ENCODE results near the gene RYR2. TPM values are rescaled to one million over a fixed set of nuclear protein-coding genes. Genes with fewer than 3 reads are reported as not detected.

Gene RYR2
- total and polyA plus RNA-seq, 2 experiments from 2014 or later: not detected

GRCh38 chr1:237103021-237103420 lies 61.0 kb downstream of the RYR2 start:
- H3K36me3 ChIP-seq (ENCODE audit: low read depth): no peaks in the 10 kb centered on the region
- H3K4me3 ChIP-seq: no peak overlapping the region
- H4K20me1 ChIP-seq (ENCODE audit: insufficient read depth): no peaks in the 10 kb centered on the region
- no peaks in the 10 kb centered on the region for H3F3A ChIP-seq (ENCODE audit: insufficient read depth)
- no peak for TF ChIP-seq EZH2phosphoT487 (IDR thresholded peaks at IDR 0.05; ENCODE audit: insufficient read depth, low read depth)
- TF ChIP-seq EZH2 (IDR thresholded peaks at IDR 0.05; ENCODE audit: insufficient read depth, poor library complexity, severe bottlenecking): no peak
- no peaks in the 10 kb centered on the region for H3K4me1 ChIP-seq (ENCODE audit: insufficient read depth)
- H3K9me3 ChIP-seq (ENCODE audit: low read depth): no peaks in the 10 kb centered on the region
- no peak overlapping the region for H3K9ac ChIP-seq
- H3K27ac ChIP-seq: no peak overlapping the region
- in situ Hi-C loops (cut with MboI): no loop called here
- no peak overlapping the region for H2AFZ ChIP-seq
- H3K79me2 ChIP-seq (ENCODE audit: insufficient read depth): no peaks in the 10 kb centered on the region
- 41 to 44% methylated on average over 5 of the region's 5 CpGs for WGBS, 2 experiments (ENCODE audit: low coverage in 1 of 2, low lambda C conversion rate in 2 of 2, missing lambda C conversion rate in 2 of 2)
- DNase-seq: no peak
- H3K4me2 ChIP-seq (ENCODE audit: unreplicated experiment): no peak overlapping the region
- no peaks in the 10 kb centered on the region for H3K9me2 ChIP-seq (ENCODE audit: insufficient read depth)
- H3K27me3 ChIP-seq (replicated peaks; ENCODE audit: insufficient read depth): no peaks in the 10 kb centered on the region

DNA sequence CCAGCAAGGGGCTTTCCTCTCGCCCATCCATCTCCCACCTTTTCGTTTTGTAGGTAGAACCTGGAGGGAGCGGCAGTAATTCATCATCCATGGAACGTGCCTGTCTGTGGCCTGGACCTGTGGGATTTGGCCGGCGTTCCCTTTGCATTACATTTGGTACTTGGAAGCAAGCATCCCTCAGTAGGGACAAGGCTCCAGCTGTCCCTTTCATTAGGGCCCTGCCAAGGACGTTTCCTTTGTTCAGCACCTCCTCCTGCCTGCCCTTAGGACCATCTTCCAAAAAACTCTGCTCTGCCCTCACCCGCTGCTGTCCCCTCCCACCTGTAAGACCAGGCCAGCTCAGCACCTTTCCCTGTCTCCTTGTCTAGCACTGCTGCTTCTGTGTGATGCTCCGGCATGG lies 62.1 kb downstream of the RYR2 start:
- TF ChIP-seq EZH2phosphoT487 (IDR thresholded peaks at IDR 0.05; ENCODE audit: insufficient read depth, low read depth): no peak
- no peak for TF ChIP-seq EZH2 (IDR thresholded peaks at IDR 0.05; ENCODE audit: insufficient read depth, poor library complexity, severe bottlenecking)
- no peak overlapping the region for H3K27ac ChIP-seq
- no peaks in the 10 kb centered on the region for H3K9me3 ChIP-seq (ENCODE audit: low read depth)
- 50 to 54% methylated on average over 9 of the region's 9 CpGs for WGBS, 2 experiments (ENCODE audit: low coverage in 1 of 2, low lambda C conversion rate in 2 of 2, missing lambda C conversion rate in 2 of 2)
- in situ Hi-C loops (cut with MboI): no loop called here
- H3K36me3 ChIP-seq (ENCODE audit: low read depth): no peaks in the 10 kb centered on the region
- H3K9ac ChIP-seq: no peak overlapping the region
- no peak for DNase-seq
- no peaks in the 10 kb centered on the region for H3K9me2 ChIP-seq (ENCODE audit: insufficient read depth)
- H3K4me1 ChIP-seq (ENCODE audit: insufficient read depth): no peaks in the 10 kb centered on the region
- no peaks in the 10 kb centered on the region for H3K27me3 ChIP-seq (replicated peaks; ENCODE audit: insufficient read depth)
- H4K20me1 ChIP-seq (ENCODE audit: insufficient read depth): no peaks in the 10 kb centered on the region
- H3K4me2 ChIP-seq (ENCODE audit: unreplicated experiment): no peak overlapping the region
- no peak overlapping the region for H3K4me3 ChIP-seq
- H3K79me2 ChIP-seq (ENCODE audit: insufficient read depth): no peaks in the 10 kb centered on the region
- no peak overlapping the region for H2AFZ ChIP-seq
- H3F3A ChIP-seq (ENCODE audit: insufficient read depth): no peaks in the 10 kb centered on the region

GRCh38 chr1:237105826-237106225 lies 63.8 kb downstream of the RYR2 start:
- whole genome bisulfite sequencing, 2 experiments (ENCODE audit: low coverage in 1 of 2, low lambda C conversion rate in 2 of 2, missing lambda C conversion rate in 2 of 2): 3 to 10% methylated on average over 5 of the region's 5 CpGs
- in situ Hi-C loops (cut with MboI): no loop called here
- no peaks in the 10 kb centered on the region for H3K9me2 ChIP-seq (ENCODE audit: insufficient read depth)
- H3K9me3 ChIP-seq (ENCODE audit: low read depth): no peaks in the 10 kb centered on the region
- no peak overlapping the region for H3K4me2 ChIP-seq (ENCODE audit: unreplicated experiment)
- no peaks in the 10 kb centered on the region for H3F3A ChIP-seq (ENCODE audit: insufficient read depth)
- H3K36me3 ChIP-seq (ENCODE audit: low read depth): no peaks in the 10 kb centered on the region
- H3K27ac ChIP-seq: no peak overlapping the region
- no peak for DNase-seq
- no peaks in the 10 kb centered on the region for H3K4me1 ChIP-seq (ENCODE audit: insufficient read depth)
- no peak overlapping the region for H2AFZ ChIP-seq
- no peak overlapping the region for H3K4me3 ChIP-seq
- H3K27me3 ChIP-seq (replicated peaks; ENCODE audit: insufficient read depth): no peaks in the 10 kb centered on the region
- H3K79me2 ChIP-seq (ENCODE audit: insufficient read depth): no peaks in the 10 kb centered on the region
- no peak overlapping the region for H3K9ac ChIP-seq
- TF ChIP-seq EZH2 (IDR thresholded peaks at IDR 0.05; ENCODE audit: insufficient read depth, poor library complexity, severe bottlenecking): no peak
- no peak for TF ChIP-seq EZH2phosphoT487 (IDR thresholded peaks at IDR 0.05; ENCODE audit: insufficient read depth, low read depth)
- no peaks in the 10 kb centered on the region for H4K20me1 ChIP-seq (ENCODE audit: insufficient read depth)

- Histone ChIP-seq H3F3A (ENCODE audit: insufficient read depth) (no peaks in the 10 kb centered on the region), H3K4me1 (ENCODE audit: insufficient read depth) (no peaks in the 10 kb centered on the region), H3K4me2 (ENCODE audit: unreplicated experiment) (no peak overlapping the region), H3K36me3 (ENCODE audit: low read depth) (no peaks in the 10 kb centered on the region), H3K9me2 (ENCODE audit: insufficient read depth) (no peaks in the 10 kb centered on the region), H3K9ac (no peak overlapping the region), H3K79me2 (ENCODE audit: insufficient read depth) (no peaks in the 10 kb centered on the region), H3K4me3 (no peak overlapping the region), H2AFZ (no peak overlapping the region), H3K9me3 (ENCODE audit: low read depth) (no peaks in the 10 kb centered on the region), H4K20me1 (ENCODE audit: insufficient read depth) (no peaks in the 10 kb centered on the region), H3K27me3 (replicated peaks; ENCODE audit: insufficient read depth) (no peaks in the 10 kb centered on the region), H3K27ac (no peak overlapping the region)
- TF ChIP-seq EZH2phosphoT487 (IDR thresholded peaks at IDR 0.05; ENCODE audit: insufficient read depth, low read depth) (no peak), EZH2 (IDR thresholded peaks at IDR 0.05; ENCODE audit: insufficient read depth, poor library complexity, severe bottlenecking) (no peak)
- no peak for DNase-seq
- in situ Hi-C loops (cut with MboI): no loop called here
- 22 to 25% methylated on average over 8 of the region's 8 CpGs for WGBS, 2 experiments (ENCODE audit: low coverage in 1 of 2, low lambda C conversion rate in 2 of 2, missing lambda C conversion rate in 2 of 2)
Measured at GRCh38 chr1:237108297-237109040, 66.5 kb downstream of the RYR2 start.
